ENCODE data around the gene TAOK3.

- TF ChIP-seq CTCF (IDR thresholded peaks at IDR 0.05) = no peak
- TF ChIP-seq POLR2A (IDR thresholded peaks at IDR 0.05) = no peak
- TF ChIP-seq EP300 (IDR thresholded peaks at IDR 0.05) = no peak
- no peak for TF ChIP-seq POLR2AphosphoS5 (IDR thresholded peaks at IDR 0.05)
These were observed 160.1 kb downstream of the TAOK3 start for GRCh38 chr12:118212606-118213005.

Data from stomach (tissue), 4 donors.